ENCODE measurements around the gene PPP6R1. TPM values are rescaled to one million over a fixed set of nuclear protein-coding genes. Genes with fewer than 3 reads are reported as not detected.
A peak's percentile ranks its signal among the peaks of the same experiment; 100 is the strongest.

PPP6R1 gene
- total and polyA plus RNA-seq, 2 of the 13 experiments (the other 11 are each of a cell fraction or from before 2014, with no cell fraction given): 25.8 to 54.0 TPM

DNA sequence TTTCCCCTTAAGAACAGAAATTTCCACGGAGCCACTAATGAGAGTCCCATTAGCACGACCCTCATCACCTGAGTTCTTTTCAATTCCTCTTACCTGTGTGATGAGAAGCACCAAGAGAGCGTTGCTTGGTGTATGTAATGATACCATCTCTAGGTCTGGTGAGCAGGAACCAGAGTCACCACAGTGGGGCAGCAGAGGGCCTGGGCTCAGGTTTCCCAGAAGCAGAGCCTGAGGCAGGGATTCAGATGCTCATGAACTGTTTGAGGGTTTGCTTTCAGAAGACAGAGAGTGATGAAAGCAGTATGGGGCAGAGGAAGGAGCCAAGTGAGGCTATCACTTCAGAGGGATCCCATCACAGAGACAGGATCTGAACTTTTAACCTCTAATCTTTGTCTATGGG lies 46.4 kb downstream of the PPP6R1 start (continued):
- TF ChIP-seq CEBPG (CRISPR knock-in tag; IDR thresholded peaks at IDR 0.05) (0 out of 2 replicates have a peak, but pooled peaks have one; percentile 7), ZNF7 (CRISPR knock-in tag; IDR thresholded peaks at IDR 0.05) (no peak), MIER2 (CRISPR knock-in tag; IDR thresholded peaks at IDR 0.05) (peak; percentile 55; the same call in 1 of the 2 replicates), TERF1 (CRISPR knock-in tag; IDR thresholded peaks at IDR 0.05) (no peak), SMAD3 (CRISPR knock-in tag; IDR thresholded peaks at IDR 0.05) (peak; percentile 31; the same call in 1 of the 2 replicates), AGO2 (optimal IDR thresholded peaks at IDR 0.05; ENCODE audit: low read depth, low read length) (no peak), SCMH1 (CRISPR knock-in tag; IDR thresholded peaks at IDR 0.05; ENCODE audit: borderline replicate concordance) (no peak), GATAD1 (CRISPR knock-in tag; IDR thresholded peaks at IDR 0.05) (no peak), CEBPB (IDR thresholded peaks at IDR 0.05; ENCODE audit: borderline replicate concordance, low read depth, low read length) (no peak), KMT2A (CRISPR knock-in tag; IDR thresholded peaks at IDR 0.05) (no peak), CTCF (CRISPR knock-in tag; IDR thresholded peaks at IDR 0.05) (peak; percentile 91), SMAD1 (CRISPR knock-in tag; IDR thresholded peaks at IDR 0.05; ENCODE audit: borderline replicate concordance, low read depth) (no peak), FOSL2 (CRISPR knock-in tag; IDR thresholded peaks at IDR 0.05) (peak; percentile 54; the same call in 1 of the 2 replicates), ZKSCAN8 (CRISPR knock-in tag; IDR thresholded peaks at IDR 0.05; ENCODE audit: borderline replicate concordance) (0 out of 2 replicates have a peak, but pooled peaks have one; percentile 30), ZKSCAN1 (IDR thresholded peaks at IDR 0.05; ENCODE audit: low read length) (0 out of 2 replicates have a peak, but pooled peaks have one; percentile 26), CBX5 (CRISPR knock-in tag; IDR thresholded peaks at IDR 0.05; ENCODE audit: borderline replicate concordance) (0 out of 2 replicates have a peak, but pooled peaks have one; percentile 40), DMAP1 (CRISPR knock-in tag; IDR thresholded peaks at IDR 0.05) (no peak)
- TF ChIP-seq, protein P1, sequence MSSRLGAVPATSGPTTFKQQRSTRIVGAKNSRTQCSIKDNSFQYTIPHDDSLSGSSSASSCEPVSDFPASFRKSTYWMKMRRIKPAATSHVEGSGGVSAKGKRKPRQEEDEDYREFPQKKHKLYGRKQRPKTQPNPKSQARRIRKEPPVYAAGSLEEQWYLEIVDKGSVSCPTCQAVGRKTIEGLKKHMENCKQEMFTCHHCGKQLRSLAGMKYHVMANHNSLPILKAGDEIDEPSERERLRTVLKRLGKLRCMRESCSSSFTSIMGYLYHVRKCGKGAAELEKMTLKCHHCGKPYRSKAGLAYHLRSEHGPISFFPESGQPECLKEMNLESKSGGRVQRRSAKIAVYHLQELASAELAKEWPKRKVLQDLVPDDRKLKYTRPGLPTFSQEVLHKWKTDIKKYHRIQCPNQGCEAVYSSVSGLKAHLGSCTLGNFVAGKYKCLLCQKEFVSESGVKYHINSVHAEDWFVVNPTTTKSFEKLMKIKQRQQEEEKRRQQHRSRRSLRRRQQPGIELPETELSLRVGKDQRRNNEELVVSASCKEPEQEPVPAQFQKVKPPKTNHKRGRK (CRISPR knock-in tag; IDR thresholded peaks at IDR 0.05): no peak
- TF ChIP-seq, protein P2, sequence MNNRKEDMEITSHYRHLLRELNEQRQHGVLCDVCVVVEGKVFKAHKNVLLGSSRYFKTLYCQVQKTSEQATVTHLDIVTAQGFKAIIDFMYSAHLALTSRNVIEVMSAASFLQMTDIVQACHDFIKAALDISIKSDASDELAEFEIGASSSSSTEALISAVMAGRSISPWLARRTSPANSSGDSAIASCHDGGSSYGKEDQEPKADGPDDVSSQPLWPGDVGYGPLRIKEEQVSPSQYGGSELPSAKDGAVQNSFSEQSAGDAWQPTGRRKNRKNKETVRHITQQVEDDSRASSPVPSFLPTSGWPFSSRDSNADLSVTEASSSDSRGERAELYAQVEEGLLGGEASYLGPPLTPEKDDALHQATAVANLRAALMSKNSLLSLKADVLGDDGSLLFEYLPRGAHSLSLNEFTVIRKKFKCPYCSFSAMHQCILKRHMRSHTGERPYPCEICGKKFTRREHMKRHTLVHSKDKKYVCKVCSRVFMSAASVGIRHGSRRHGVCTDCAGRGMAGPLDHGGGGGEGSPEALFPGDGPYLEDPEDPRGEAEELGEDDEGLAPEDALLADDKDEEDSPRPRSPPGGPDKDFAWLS (CRISPR knock-in tag; IDR thresholded peaks at IDR 0.05; ENCODE audit: borderline replicate concordance): no peak
- TF ChIP-seq, protein P3, sequence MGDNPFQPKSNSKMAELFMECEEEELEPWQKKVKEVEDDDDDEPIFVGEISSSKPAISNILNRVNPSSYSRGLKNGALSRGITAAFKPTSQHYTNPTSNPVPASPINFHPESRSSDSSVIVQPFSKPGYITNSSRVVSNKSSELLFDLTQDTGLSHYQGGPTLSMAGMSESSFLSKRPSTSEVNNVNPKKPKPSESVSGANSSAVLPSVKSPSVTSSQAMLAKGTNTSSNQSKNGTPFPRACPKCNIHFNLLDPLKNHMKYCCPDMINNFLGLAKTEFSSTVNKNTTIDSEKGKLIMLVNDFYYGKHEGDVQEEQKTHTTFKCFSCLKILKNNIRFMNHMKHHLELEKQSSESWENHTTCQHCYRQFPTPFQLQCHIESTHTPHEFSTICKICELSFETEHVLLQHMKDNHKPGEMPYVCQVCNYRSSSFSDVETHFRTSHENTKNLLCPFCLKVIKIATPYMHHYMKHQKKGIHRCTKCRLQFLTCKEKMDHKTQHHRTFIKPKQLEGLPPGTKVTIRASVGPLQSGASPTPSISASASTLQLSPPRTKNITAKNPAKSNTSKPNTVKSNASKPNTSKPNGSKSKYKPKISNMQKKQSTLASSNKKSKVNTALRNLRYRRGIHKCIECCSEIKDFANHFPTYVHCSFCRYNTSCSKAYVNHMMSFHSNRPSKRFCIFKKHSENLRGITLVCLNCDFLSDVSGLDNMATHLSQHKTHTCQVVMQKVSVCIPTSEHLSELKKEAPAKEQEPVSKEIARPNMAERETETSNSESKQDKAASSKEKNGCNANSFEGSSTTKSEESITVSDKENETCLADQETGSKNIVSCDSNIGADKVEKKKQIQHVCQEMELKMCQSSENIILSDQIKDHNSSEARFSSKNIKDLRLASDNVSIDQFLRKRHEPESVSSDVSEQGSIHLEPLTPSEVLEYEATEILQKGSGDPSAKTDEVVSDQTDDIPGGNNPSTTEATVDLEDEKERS (CRISPR knock-in tag; IDR thresholded peaks at IDR 0.05): peak; percentile 88
